ENCODE results near the gene NDST1.

DNA sequence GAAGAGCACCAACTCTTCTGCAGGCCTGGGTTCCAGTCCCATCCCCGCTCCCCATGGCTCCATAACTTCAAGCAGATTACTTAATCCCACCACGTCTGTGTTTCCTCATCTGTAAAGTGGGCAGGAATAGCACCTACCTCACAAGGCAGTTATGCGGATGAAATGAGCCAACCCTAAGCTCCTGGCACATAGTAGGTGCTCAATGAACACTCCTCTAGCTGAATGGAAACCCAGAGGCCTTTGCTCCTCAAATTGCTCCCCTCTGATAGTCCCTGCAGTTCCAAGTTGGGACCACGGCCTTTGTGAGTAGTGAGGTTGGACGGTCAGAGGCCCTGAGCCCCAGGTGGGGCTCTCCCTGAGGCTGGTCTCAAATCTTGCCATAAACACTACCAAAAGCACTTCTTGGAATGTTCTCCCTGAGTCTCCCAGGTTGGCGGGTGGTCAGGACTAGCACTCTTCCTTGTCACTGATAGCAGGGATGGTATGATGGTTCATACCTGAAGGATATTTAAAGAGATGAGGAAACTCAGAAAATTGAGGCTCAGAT is 97.0 kb downstream of the NDST1 start:
- no peak for TF ChIP-seq POLR2A (IDR thresholded peaks at IDR 0.05)
- TF ChIP-seq, protein P1, sequence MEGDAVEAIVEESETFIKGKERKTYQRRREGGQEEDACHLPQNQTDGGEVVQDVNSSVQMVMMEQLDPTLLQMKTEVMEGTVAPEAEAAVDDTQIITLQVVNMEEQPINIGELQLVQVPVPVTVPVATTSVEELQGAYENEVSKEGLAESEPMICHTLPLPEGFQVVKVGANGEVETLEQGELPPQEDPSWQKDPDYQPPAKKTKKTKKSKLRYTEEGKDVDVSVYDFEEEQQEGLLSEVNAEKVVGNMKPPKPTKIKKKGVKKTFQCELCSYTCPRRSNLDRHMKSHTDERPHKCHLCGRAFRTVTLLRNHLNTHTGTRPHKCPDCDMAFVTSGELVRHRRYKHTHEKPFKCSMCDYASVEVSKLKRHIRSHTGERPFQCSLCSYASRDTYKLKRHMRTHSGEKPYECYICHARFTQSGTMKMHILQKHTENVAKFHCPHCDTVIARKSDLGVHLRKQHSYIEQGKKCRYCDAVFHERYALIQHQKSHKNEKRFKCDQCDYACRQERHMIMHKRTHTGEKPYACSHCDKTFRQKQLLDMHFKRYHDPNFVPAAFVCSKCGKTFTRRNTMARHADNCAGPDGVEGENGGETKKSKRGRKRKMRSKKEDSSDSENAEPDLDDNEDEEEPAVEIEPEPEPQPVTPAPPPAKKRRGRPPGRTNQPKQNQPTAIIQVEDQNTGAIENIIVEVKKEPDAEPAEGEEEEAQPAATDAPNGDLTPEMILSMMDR (IDR thresholded peaks at IDR 0.05 in 8 of 11, conservative IDR thresholded peaks at IDR 0.05 in 3 of 11): no peak

All from spleen (tissue), 7 donors.